HG02678 (cell line): Measurements from ENCODE around the gene TEX2.

Experiments
- ATAC-seq: cut with Tn5 transposase; IDR thresholded peaks from one replicate; pipeline ENCODE4 v1.9.1; 2021; ENCODE audit warnings: mild to moderate bottlenecking, moderate library complexity; ENCODE audit not compliant: unreplicated experiment

TEX2 gene

GRCh38 chr17:64124609-64125008, 138.5 kb downstream of the TEX2 start:
- no peak for ATAC-seq

GRCh38 chr17:64123114-64123513, 139.9 kb downstream of the TEX2 start:
- no peak for ATAC-seq

GRCh38 chr17:64120972-64121786, 141.9 kb downstream of the TEX2 start:
- ATAC-seq: peak; percentile 89

- no peak for ATAC-seq
These were observed 142.8 kb downstream of the TEX2 start for GRCh38 chr17:64120159-64120810.

GRCh38 chr17:64117981-64118979, 144.8 kb downstream of the TEX2 start:
- ATAC-seq: no peak

GRCh38 chr17:64115822-64116534, 147.1 kb downstream of the TEX2 start:
- no peak for ATAC-seq

GRCh38 chr17:64115043-64115698, 147.9 kb downstream of the TEX2 start:
- ATAC-seq: no peak

GRCh38 chr17:64113006-64113405, 150.1 kb downstream of the TEX2 start:
- no peak for ATAC-seq

GRCh38 chr17:64111831-64112230, 151.2 kb downstream of the TEX2 start:
- ATAC-seq: no peak

GRCh38 chr17:64110379-64111152, 152.5 kb downstream of the TEX2 start:
- no peak for ATAC-seq

GRCh38 chr17:64109400-64109799, 153.7 kb downstream of the TEX2 start:
- ATAC-seq: no peak

GRCh38 chr17:64107500-64108236, 155.4 kb downstream of the TEX2 start:
- ATAC-seq: no peak

GRCh38 chr17:64106918-64107317, 156.1 kb downstream of the TEX2 start:
- ATAC-seq: no peak

GRCh38 chr17:64103391-64104364, 159.4 kb downstream of the TEX2 start:
- ATAC-seq: peak; percentile 55

- ATAC-seq: no peak
These were observed 160.3 kb downstream of the TEX2 start for GRCh38 chr17:64102627-64103390.

GRCh38 chr17:64099543-64099942, 163.5 kb downstream of the TEX2 start:
- no peak for ATAC-seq
